Activated CD4-positive, CD25-positive, alpha-beta regulatory T cell (primary cell): ENCODE data around the gene ERBB4.
"Not testable (repeated sequence)": the region's sequence is repeated elsewhere in the genome, so short reads cannot be mapped to it uniquely, and the experiment has no call there.

Source experiments
- DNase-seq, 4 experiments: peaks; one replicate each; lab custom pipeline; 2025; lab: John Stamatoyannopoulos, UW

Gene ERBB4

GRCh38 chr2:212223696-212224095 is 314.9 kb downstream of the ERBB4 start:
- no peak for DNase-seq

- DNase-seq, result no peak
Measured at GRCh38 chr2:212213191-212213590, 325.4 kb downstream of the ERBB4 start.

- DNase-seq, result no peak
Measured at GRCh38 chr2:212208467-212208866, 330.1 kb downstream of the ERBB4 start.

- no peak for DNase-seq
Measured at GRCh38 chr2:212197776-212198175, 340.8 kb downstream of the ERBB4 start.

GRCh38 chr2:212195626-212196025 is 343.0 kb downstream of the ERBB4 start:
- no peak for DNase-seq

- no peak for DNase-seq
Measured at GRCh38 chr2:212194396-212194795, 344.2 kb downstream of the ERBB4 start.

- no peak for DNase-seq
Measured at GRCh38 chr2:212193803-212194202, 344.8 kb downstream of the ERBB4 start.

- DNase-seq, result no peak
Measured at GRCh38 chr2:212193056-212193455, 345.5 kb downstream of the ERBB4 start.

GRCh38 chr2:212191438-212191837 is 347.2 kb downstream of the ERBB4 start:
- not testable (repeated sequence) for DNase-seq

- no peak for DNase-seq
Measured at GRCh38 chr2:212186166-212186565, 352.4 kb downstream of the ERBB4 start.

- DNase-seq, result no peak
Measured at GRCh38 chr2:212181646-212182045, 357.0 kb downstream of the ERBB4 start.

- DNase-seq, result no peak
Measured at GRCh38 chr2:212180408-212181083, 358.1 kb downstream of the ERBB4 start.

- no peak for DNase-seq
Measured at GRCh38 chr2:212177724-212178123, 360.9 kb downstream of the ERBB4 start.

- no peak for DNase-seq
Measured at GRCh38 chr2:212176151-212176550, 362.5 kb downstream of the ERBB4 start.

GRCh38 chr2:212173756-212174510 is 364.7 kb downstream of the ERBB4 start:
- DNase-seq, result no peak

GRCh38 chr2:212173331-212173730 is 365.3 kb downstream of the ERBB4 start:
- no peak for DNase-seq

GRCh38 chr2:212170382-212170781 is 368.2 kb downstream of the ERBB4 start:
- DNase-seq, result no peak

GRCh38 chr2:212158081-212158480 is 380.5 kb downstream of the ERBB4 start:
- DNase-seq, result no peak

- no peak for DNase-seq
Measured at GRCh38 chr2:212157012-212157411, 381.6 kb downstream of the ERBB4 start.

- DNase-seq, result no peak
Measured at GRCh38 chr2:212156088-212156487, 382.5 kb downstream of the ERBB4 start.

GRCh38 chr2:212154477-212154878 is 384.1 kb downstream of the ERBB4 start:
- DNase-seq, result no peak

GRCh38 chr2:212153923-212154322 is 384.7 kb downstream of the ERBB4 start:
- DNase-seq, result no peak

GRCh38 chr2:212147921-212148513 is 390.6 kb downstream of the ERBB4 start:
- no peak for DNase-seq
